GM04504 (cell line): ENCODE data around the gene TRIM43.
"Not testable (repeated sequence)": the region's sequence is repeated elsewhere in the genome, so short reads cannot be mapped to it uniquely, and the experiment has no call there.

Experiments
- DNase-seq: peaks from one replicate; pipeline ENCODE4 v3.0.0-alpha.2; 2012; ENCODE audit warnings: low read depth

TRIM43 gene

GRCh38 chr2:95641787-95642186 is 50.0 kb downstream of the TRIM43 start:
- DNase-seq, result peak; percentile 42

DNA sequence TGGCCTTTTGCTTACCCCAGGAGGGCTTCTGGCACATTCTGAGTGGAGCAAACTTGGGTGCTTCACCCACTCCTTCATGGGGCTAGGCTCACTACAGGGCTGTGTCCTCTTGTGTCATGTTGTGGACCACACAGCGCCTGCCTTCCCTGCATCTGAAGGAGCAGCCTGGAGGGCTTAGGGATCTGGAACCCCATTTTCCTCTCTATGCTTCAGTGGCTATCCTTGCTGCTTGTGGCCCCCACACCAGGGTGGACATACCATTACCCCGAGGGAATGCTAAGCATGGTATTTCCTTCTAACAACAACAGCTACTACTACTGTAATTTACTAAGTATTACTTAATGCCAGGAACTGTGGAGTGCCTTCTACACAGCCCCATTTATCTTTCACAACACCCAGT is 50.6 kb downstream of the TRIM43 start:
- not testable (repeated sequence) for DNase-seq

DNA sequence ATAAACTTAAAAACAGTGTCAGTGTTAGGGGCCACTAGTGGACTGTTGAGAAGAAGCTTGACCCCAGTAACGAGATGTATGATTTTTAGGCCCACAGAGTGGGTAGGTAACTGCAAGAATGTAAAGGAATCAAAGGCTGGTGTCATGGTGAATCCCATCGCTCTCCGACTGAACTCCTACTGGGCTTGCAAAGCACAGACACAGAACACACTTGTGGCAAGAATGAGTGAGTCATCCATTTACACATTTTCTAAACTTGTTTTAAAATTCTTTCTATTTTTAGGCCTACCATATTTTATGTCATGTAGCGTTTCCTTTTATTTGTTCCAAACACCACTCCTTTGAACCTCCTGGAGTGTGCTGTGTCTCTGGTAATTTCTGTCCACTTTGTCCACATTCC is 51.1 kb downstream of the TRIM43 start:
- DNase-seq, result not testable (repeated sequence)

GRCh38 chr2:95645312-95645711 is 53.5 kb downstream of the TRIM43 start:
- DNase-seq, result not testable (repeated sequence)

DNA sequence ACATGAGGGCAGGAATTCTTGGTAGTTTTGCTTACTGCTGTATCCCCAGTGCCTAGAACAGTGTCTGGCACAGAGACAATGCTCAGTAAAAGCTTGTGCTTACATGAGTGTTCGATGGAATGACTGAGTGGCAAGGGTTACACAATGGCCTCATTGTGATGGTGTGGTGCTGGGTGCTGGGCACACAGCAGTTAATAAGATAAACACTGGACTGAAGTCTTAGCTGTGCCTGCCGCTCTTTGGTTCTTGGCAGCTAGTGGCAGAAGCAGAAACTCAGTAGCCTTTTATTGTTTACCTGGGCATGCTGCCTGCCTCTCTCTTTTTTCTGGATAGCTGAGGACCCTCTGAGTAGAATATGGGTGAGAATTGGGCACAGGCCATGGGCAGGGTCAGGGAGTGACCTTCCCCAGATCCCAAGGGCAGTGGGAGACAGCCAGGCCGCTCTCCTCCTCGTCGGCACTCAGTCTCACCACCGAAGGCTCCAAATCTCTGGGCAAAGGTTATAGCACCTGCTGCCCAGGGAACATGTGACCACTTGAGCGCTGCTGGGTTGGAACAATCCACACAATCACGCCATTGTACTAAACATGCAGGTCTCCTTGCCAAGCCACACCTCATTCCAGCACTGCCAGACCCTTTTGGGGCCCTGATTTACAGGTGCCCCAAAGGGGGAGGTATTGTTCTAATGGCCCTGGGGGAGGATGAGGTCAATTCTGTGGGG is 54.6 kb downstream of the TRIM43 start:
- DNase-seq, result not testable (repeated sequence)

DNA sequence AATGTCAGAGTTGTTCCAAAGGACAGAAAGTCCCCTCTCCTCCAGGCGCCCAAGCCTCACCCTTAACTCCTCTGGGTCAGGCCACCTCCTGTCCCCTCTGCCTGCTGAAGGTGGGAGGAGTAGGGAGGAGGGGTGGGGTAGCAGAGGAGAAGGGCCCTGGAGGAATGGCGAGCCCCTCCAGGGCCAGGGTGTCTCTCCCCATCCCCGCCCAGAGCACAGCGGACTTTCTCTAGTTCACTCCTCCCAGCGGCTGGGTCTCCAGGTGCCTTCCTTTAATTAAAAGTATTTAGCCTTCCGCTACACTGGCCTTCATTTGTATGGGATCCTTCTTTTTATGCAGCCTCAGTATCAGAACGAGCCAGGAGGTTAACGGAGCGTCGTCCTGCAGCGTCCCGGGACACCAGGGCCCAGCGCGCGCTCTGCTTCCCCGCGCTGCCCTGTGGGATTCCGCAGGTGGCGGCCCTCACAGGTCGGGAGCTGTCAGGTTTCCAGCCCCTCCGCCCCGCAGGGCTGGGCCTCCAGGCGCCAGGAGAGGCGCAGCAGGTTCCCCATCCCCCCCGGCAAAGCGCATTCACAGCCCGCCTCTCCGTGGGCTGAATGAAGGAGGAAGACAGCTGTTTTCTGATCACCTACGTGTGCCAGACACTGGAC is 57.2 kb downstream of the TRIM43 start:
- DNase-seq, result not testable (repeated sequence)
